ENCODE measurements around the gene RAE1.

- TF ChIP-seq EZH2phosphoT487 (IDR thresholded peaks at IDR 0.05; ENCODE audit: low read depth, severe bottlenecking, unreplicated experiment) (no peak), CTCF (IDR thresholded peaks at IDR 0.05; ENCODE audit: poor library complexity) (no peak), EZH2 (IDR thresholded peaks at IDR 0.05; ENCODE audit: borderline replicate concordance) (no peak)
These were observed 1.2 kb downstream of the RAE1 start for GRCh38 chr20:57352305-57352704.
